Measurements from ENCODE around the gene MMP28. TPM values are rescaled to one million over a fixed set of nuclear protein-coding genes. Genes with fewer than 3 reads are reported as not detected.
A peak's percentile ranks its signal among the peaks of the same experiment; 100 is the strongest.

Gene MMP28
- total RNA-seq, 1 experiment from 2014 or later, result 2.8 TPM

DNA sequence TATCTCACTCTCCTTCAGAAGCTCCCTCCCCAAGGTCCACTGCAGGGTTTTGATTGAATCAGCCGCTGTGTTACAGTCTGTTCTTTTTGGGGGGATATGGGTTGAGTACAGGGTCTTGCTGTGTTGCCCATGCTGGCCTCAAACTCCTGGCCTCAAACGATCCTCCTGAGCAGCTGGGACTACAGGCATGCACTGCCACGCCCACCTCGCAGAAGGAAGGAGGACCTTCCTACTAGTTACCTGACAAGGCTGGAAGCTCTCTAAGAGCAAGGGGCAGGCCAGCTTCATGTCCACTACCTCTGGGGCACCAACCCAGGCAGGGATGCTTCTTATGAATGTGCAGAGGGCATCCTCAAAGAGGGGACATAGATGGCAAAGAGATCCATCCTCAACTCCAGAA is 1.9 kb upstream of the MMP28 start:
- POLR2A ChIA-PET (ENCODE audit: unreplicated experiment), result no interaction called here
- DNase-seq, result no peak
- CTCF ChIA-PET, result no interaction called here
- peaks cover 5% of the 10 kb centered on the region; the same call in 1 of the 2 replicates for H3K4me1 ChIP-seq (replicated peaks; ENCODE audit: insufficient read depth)
- no peaks in the 10 kb centered on the region for H3K9me2 ChIP-seq (ENCODE audit: insufficient read depth)
- BruUV-seq (replicated peaks), result no TSS peak
- no peaks in the 10 kb centered on the region for H3K9me3 ChIP-seq (ENCODE audit: insufficient read depth, low read depth)
- H3K36me3 ChIP-seq (ENCODE audit: low read depth), result no peaks in the 10 kb centered on the region
- no peak overlapping the region for H3K4me3 ChIP-seq
- peaks cover 45% of the 10 kb centered on the region for H3K27me3 ChIP-seq (ENCODE audit: insufficient read depth, low read depth)
- no peak for TF ChIP-seq EZH2 (IDR thresholded peaks at IDR 0.05; ENCODE audit: low read depth)
- TF ChIP-seq, protein P1, sequence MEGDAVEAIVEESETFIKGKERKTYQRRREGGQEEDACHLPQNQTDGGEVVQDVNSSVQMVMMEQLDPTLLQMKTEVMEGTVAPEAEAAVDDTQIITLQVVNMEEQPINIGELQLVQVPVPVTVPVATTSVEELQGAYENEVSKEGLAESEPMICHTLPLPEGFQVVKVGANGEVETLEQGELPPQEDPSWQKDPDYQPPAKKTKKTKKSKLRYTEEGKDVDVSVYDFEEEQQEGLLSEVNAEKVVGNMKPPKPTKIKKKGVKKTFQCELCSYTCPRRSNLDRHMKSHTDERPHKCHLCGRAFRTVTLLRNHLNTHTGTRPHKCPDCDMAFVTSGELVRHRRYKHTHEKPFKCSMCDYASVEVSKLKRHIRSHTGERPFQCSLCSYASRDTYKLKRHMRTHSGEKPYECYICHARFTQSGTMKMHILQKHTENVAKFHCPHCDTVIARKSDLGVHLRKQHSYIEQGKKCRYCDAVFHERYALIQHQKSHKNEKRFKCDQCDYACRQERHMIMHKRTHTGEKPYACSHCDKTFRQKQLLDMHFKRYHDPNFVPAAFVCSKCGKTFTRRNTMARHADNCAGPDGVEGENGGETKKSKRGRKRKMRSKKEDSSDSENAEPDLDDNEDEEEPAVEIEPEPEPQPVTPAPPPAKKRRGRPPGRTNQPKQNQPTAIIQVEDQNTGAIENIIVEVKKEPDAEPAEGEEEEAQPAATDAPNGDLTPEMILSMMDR (conservative IDR thresholded peaks at IDR 0.05), result no peak
- H4K20me1 ChIP-seq (ENCODE audit: insufficient read depth), result no peaks in the 10 kb centered on the region
- no peak overlapping the region for H3K27ac ChIP-seq
- H3F3A ChIP-seq (ENCODE audit: insufficient read depth, low read depth), result peaks cover 16% of the 10 kb centered on the region; the same call in 1 of the 2 replicates
- no peak overlapping the region for H3K4me2 ChIP-seq
- intact Hi-C loops (cut with micrococcal nuclease; ENCODE audit: unreplicated experiment), result no loop called here
- H3K79me2 ChIP-seq (ENCODE audit: low read depth), result no peaks in the 10 kb centered on the region
- no peak overlapping the region for H2AFZ ChIP-seq

DNA sequence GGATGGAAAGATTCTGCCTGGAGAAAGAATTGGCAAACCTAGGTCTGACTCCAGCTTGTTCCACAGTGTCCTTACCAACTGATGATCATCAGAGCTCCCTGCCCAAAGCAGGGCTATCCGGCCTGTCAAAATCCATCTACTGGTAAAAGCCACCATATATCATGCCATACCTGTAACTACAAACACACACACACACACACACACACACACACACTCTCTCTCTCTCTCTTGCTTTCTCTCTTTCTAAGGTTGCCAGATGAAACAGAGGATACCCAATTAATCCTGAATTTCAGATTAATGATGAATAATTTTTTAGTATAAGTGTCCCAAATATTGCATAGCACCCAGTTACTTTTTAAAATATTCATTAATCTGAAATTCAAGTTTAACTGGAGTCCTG is 1.5 kb upstream of the MMP28 start:
- DNase-seq, result no peak
- no peak overlapping the region for H3K4me2 ChIP-seq
- H3K27ac ChIP-seq, result no peak overlapping the region
- peaks cover 5% of the 10 kb centered on the region; the same call in 1 of the 2 replicates for H3K4me1 ChIP-seq (replicated peaks; ENCODE audit: insufficient read depth)
- no peaks in the 10 kb centered on the region for H3K9me3 ChIP-seq (ENCODE audit: insufficient read depth, low read depth)
- H3K9me2 ChIP-seq (ENCODE audit: insufficient read depth), result no peaks in the 10 kb centered on the region
- no peak overlapping the region for H3K4me3 ChIP-seq
- no TSS peak for BruUV-seq (replicated peaks)
- no peak for TF ChIP-seq EZH2 (IDR thresholded peaks at IDR 0.05; ENCODE audit: low read depth)
- TF ChIP-seq, protein P1 (conservative IDR thresholded peaks at IDR 0.05), result no peak
- H3K27me3 ChIP-seq (ENCODE audit: insufficient read depth, low read depth), result peaks cover 45% of the 10 kb centered on the region
- no peaks in the 10 kb centered on the region for H4K20me1 ChIP-seq (ENCODE audit: insufficient read depth)
- ChIA-PET POLR2A (ENCODE audit: unreplicated experiment) (interaction anchor here (0.6 kb wide), 1 partner anchor 104 kb away, joined by 3 read pairs; no protein-coding TSS in a partner anchor), CTCF (no interaction called here)
- intact Hi-C loops (cut with micrococcal nuclease; ENCODE audit: unreplicated experiment), result no loop called here
- no peak overlapping the region for H2AFZ ChIP-seq
- H3K79me2 ChIP-seq (ENCODE audit: low read depth), result no peaks in the 10 kb centered on the region
- H3F3A ChIP-seq (ENCODE audit: insufficient read depth, low read depth), result peaks cover 16% of the 10 kb centered on the region; the same call in 1 of the 2 replicates
- no peaks in the 10 kb centered on the region for H3K36me3 ChIP-seq (ENCODE audit: low read depth)

DNA sequence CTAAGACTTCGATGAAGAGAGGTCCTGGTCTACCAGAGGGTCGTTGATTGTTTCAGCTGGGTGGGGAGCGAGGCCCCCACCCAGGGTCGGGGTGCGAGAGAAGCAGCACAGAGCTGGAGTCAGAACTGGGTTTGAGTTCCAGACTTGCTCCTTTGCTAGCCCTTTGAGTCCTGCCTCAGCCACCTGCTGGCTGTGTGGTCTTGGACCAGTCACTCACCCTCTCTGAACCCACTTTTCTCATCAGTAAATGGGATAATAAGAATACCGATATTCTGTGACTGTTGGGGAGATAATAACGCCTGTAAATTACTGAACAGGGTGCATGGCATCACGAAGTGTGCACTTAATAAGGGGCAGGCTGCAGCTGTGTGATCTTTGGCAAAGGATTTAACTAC is 427 bp upstream of the MMP28 start:
- H3K4me2 ChIP-seq, result peak overlapping the region; percentile 91
- POLR2A ChIA-PET (ENCODE audit: unreplicated experiment), result no interaction called here
- no peak overlapping the region for H3K27ac ChIP-seq
- H2AFZ ChIP-seq, result peak overlapping the region; percentile 80; the same call in 1 of the 2 replicates
- H3F3A ChIP-seq (ENCODE audit: insufficient read depth, low read depth), result peaks cover 16% of the 10 kb centered on the region; the same call in 1 of the 2 replicates
- H3K27me3 ChIP-seq (ENCODE audit: insufficient read depth, low read depth), result peaks cover 45% of the 10 kb centered on the region
- intact Hi-C loops (cut with micrococcal nuclease; ENCODE audit: unreplicated experiment), result no loop called here
- no peaks in the 10 kb centered on the region for H4K20me1 ChIP-seq (ENCODE audit: insufficient read depth)
- H3K9me3 ChIP-seq (ENCODE audit: insufficient read depth, low read depth), result no peaks in the 10 kb centered on the region
- H3K36me3 ChIP-seq (ENCODE audit: low read depth), result no peaks in the 10 kb centered on the region
- no peak for DNase-seq
- no peaks in the 10 kb centered on the region for H3K9me2 ChIP-seq (ENCODE audit: insufficient read depth)
- H3K4me1 ChIP-seq (replicated peaks; ENCODE audit: insufficient read depth), result peaks cover 10% of the 10 kb centered on the region; the same call in 1 of the 2 replicates
- TF ChIP-seq, protein P1 (conservative IDR thresholded peaks at IDR 0.05), result no peak
- no peak for TF ChIP-seq EZH2 (IDR thresholded peaks at IDR 0.05; ENCODE audit: low read depth)
- H3K4me3 ChIP-seq, result peak overlapping the region; percentile 65
- no peaks in the 10 kb centered on the region for H3K79me2 ChIP-seq (ENCODE audit: low read depth)
- BruUV-seq (replicated peaks), result no TSS peak
- CTCF ChIA-PET, result no interaction called here
